Fibroblast of lung (primary cell): Measurements from ENCODE around the gene CCDC33. TPM values are rescaled to one million over a fixed set of nuclear protein-coding genes. Genes with fewer than 3 reads are reported as not detected.

Source experiments
- DNase-seq, 2 donors: peaks; one replicate each; pipeline versions ENCODE4 v3.0.0 to v3.0.0-alpha.2; 2010; ENCODE audit warnings: low read depth in 2 of 2
- H2AFZ ChIP-seq: 2 replicates; pipeline ENCODE4 v1.5.1; 2012; ENCODE audit warnings: low read length, control low read depth, inconsistent platforms
- H3K27ac ChIP-seq: 2 replicates; pipeline ENCODE4 v1.5.1; 2011; ENCODE audit warnings: low read length, control low read depth; ENCODE audit not compliant: insufficient read depth
- H3K27me3 ChIP-seq: 2 replicates; pipeline ENCODE4 v1.5.1; 2011; ENCODE audit warnings: mild to moderate bottlenecking, low read length; ENCODE audit not compliant: control insufficient read depth, insufficient read depth
- H3K36me3 ChIP-seq: 2 replicates; pipeline ENCODE4 v1.5.1; 2011; ENCODE audit warnings: low read length; ENCODE audit not compliant: control insufficient read depth, insufficient read depth
- H3K4me1 ChIP-seq: 2 replicates; pipeline ENCODE4 v1.5.1; 2011; ENCODE audit warnings: low read length; ENCODE audit not compliant: control insufficient read depth, insufficient read depth; ENCODE audit errors: extremely low read depth
- H3K4me2 ChIP-seq: 2 replicates; pipeline ENCODE4 v1.5.1; 2011; ENCODE audit warnings: low read length, control low read depth; ENCODE audit not compliant: insufficient read depth; ENCODE audit errors: extremely low read depth
- H3K4me3 ChIP-seq, 4 experiments: fragments of 200-600 bp in 1 of 4; sonication (generic) in 1 of 4; replicated peaks in 1 of 4; 2 replicates each; pipeline ENCODE4 v1.5.1; 2011 to 2016; ENCODE audit warnings: low read length in 4 of 4, low read depth in 3 of 4, mild to moderate bottlenecking in 3 of 4, control low read depth in 2 of 4, inconsistent platforms in 1 of 4, mixed read lengths in 1 of 4; ENCODE audit not compliant: insufficient read depth in 1 of 4; ENCODE audit errors: control extremely low read depth in 1 of 4
- H3K79me2 ChIP-seq: 2 replicates; pipeline ENCODE4 v1.5.1; 2012; ENCODE audit warnings: mild to moderate bottlenecking, low read length, inconsistent platforms; ENCODE audit not compliant: control insufficient read depth, insufficient read depth
- H3K9ac ChIP-seq: 2 replicates; pipeline ENCODE4 v1.5.1; 2011; ENCODE audit warnings: mild to moderate bottlenecking, low read length, control low read depth; ENCODE audit not compliant: insufficient read depth
- H3K9me3 ChIP-seq: 2 replicates; pipeline ENCODE4 v1.5.1; 2012; ENCODE audit warnings: low read depth, low read length; ENCODE audit not compliant: control insufficient read depth, insufficient read depth
- H4K20me1 ChIP-seq: 2 replicates; pipeline ENCODE4 v1.5.1; 2011; ENCODE audit warnings: low read length; ENCODE audit not compliant: control insufficient read depth, insufficient read depth; ENCODE audit errors: extremely low read depth
- CTCF ChIP-seq, 2 donors: IDR thresholded peaks in 1 of 2; conservative IDR thresholded peaks in 1 of 2; 1 replicate in 1 of 2; 2 replicates in 1 of 2; pipeline ENCODE4 v1.5.1; 2011 to 2012; ENCODE audit warnings: low read length in 2 of 2, control low read depth in 1 of 2, inconsistent platforms in 1 of 2, low read depth in 1 of 2, mild to moderate bottlenecking in 1 of 2
- EZH2 ChIP-seq: IDR thresholded peaks from 2 replicates; pipeline ENCODE4 v1.5.1; 2012; ENCODE audit warnings: low read length, control low read depth, mild to moderate bottlenecking; ENCODE audit errors: missing control alignments
- polyA plus RNA-seq, 2 donors: library from polyadenylated mRNA; depleted of rRNA in 1 of 2; stranded (reverse) in 1 of 2; unstranded in 1 of 2; fragments of >200 nt; gene quantifications; 2 replicates each; pipeline ENCODE4 v1.2.1, GENCODE V29; 2011 to 2012; ENCODE audit warnings: missing spikeins in 1 of 2
- total RNA-seq: library from RNA; depleted of rRNA; stranded (reverse); fragments of >200 nt; gene quantifications from 2 replicates; pipeline ENCODE4 v1.2.1, GENCODE V29; 2014

Gene CCDC33
- total and polyA plus RNA-seq, 2 donors (not counting 1 experiment from before 2014, with no cell fraction given), result not detected

DNA sequence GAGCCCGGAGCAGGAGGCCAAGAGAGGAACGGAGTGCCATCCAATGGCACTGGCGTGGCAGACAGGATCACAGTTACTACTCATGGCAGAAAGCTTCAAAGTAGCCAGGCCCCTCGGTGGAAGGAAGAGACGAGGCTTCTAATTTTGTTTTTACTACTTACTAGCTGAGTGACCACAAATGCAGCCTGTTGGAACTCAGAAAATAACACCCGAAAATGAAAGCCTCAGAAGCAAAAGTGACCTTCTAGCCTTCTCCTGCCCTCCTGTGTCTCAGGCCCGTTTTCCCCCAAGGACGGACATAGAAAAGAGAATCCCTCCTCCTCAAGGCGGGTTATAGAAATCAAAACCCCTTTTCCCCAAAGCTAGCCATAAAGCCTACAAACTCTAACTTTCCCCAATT lies 23.6 kb upstream of the CCDC33 start:
- H4K20me1 ChIP-seq, result no peaks in the 10 kb centered on the region
- H3K4me1 ChIP-seq, result no peaks in the 10 kb centered on the region
- H3K4me2 ChIP-seq, result no peak overlapping the region
- no peaks in the 10 kb centered on the region for H3K36me3 ChIP-seq
- no peak overlapping the region for H3K27ac ChIP-seq
- H3K79me2 ChIP-seq, result no peaks in the 10 kb centered on the region
- H3K9me3 ChIP-seq, result no peaks in the 10 kb centered on the region
- H3K4me3 ChIP-seq, result no peak overlapping the region
- TF ChIP-seq EZH2 (no peak), CTCF (conservative IDR thresholded peaks at IDR 0.05 in 1 of 2, IDR thresholded peaks at IDR 0.05 in 1 of 2; ENCODE audit: low read depth in 1 of 2, low read length in 2 of 2) (no peak)
- no peak for DNase-seq
- H2AFZ ChIP-seq, result no peak overlapping the region
- H3K9ac ChIP-seq, result no peak overlapping the region
- H3K27me3 ChIP-seq, result peaks cover 5% of the 10 kb centered on the region

- TF ChIP-seq CTCF (conservative IDR thresholded peaks at IDR 0.05 in 1 of 2, IDR thresholded peaks at IDR 0.05 in 1 of 2; ENCODE audit: low read depth in 1 of 2, low read length in 2 of 2) (no peak), EZH2 (no peak)
- H3K27ac ChIP-seq, result no peak overlapping the region
- no peaks in the 10 kb centered on the region for H3K36me3 ChIP-seq
- H3K9ac ChIP-seq, result no peak overlapping the region
- H2AFZ ChIP-seq, result no peak overlapping the region
- no peak overlapping the region for H3K4me2 ChIP-seq
- H3K4me3 ChIP-seq, result no peak overlapping the region
- H3K9me3 ChIP-seq, result no peaks in the 10 kb centered on the region
- H3K79me2 ChIP-seq, result no peaks in the 10 kb centered on the region
- H3K4me1 ChIP-seq, result no peaks in the 10 kb centered on the region
- H4K20me1 ChIP-seq, result no peaks in the 10 kb centered on the region
- DNase-seq, result no peak
- peaks cover 4% of the 10 kb centered on the region for H3K27me3 ChIP-seq
Measured at GRCh38 chr15:74213858-74214284, 22.3 kb upstream of the CCDC33 start.

DNA sequence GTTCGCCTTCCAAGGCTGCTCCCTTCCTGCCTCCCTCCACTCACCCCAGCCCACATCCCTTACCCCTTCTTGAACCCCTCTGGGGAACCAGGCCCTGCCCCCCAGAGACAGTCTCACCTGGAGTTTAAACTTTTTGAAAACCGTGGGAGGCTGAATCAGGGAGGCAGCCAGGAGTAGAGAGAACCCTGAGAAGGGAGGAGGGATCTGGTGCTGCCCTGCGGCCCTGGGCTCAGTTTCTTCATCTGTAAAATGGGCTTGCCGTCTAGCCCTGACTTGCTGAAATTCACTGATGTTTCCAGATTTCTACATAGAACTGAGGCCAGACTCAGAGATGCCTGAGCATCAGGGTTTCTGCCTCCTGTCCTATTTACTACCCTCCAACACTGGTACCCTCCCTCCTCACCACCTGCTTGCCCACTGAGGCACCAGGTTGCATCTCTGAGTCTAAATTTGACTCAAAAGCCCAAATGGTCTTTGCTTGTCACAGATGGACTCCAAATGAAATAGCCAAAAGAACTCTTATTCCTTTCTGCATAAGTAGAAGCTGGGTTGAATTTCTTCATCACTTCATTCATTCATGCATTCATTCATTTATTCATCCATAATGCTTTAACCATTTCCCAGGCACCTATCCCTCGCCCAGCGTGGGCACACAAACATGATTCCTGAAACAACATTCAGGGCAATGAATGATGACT lies 21.7 kb upstream of the CCDC33 start:
- H3K9ac ChIP-seq, result no peak overlapping the region
- TF ChIP-seq CTCF (conservative IDR thresholded peaks at IDR 0.05 in 1 of 2, IDR thresholded peaks at IDR 0.05 in 1 of 2; ENCODE audit: low read depth in 1 of 2, low read length in 2 of 2), result no peak
- no peak for TF ChIP-seq EZH2
- H3K27me3 ChIP-seq, result peaks cover 4% of the 10 kb centered on the region
- no peaks in the 10 kb centered on the region for H3K4me1 ChIP-seq
- no peak overlapping the region for H2AFZ ChIP-seq
- no peak overlapping the region for H3K27ac ChIP-seq
- H3K36me3 ChIP-seq, result no peaks in the 10 kb centered on the region
- no peaks in the 10 kb centered on the region for H3K9me3 ChIP-seq
- H3K79me2 ChIP-seq, result no peaks in the 10 kb centered on the region
- H4K20me1 ChIP-seq, result no peaks in the 10 kb centered on the region
- no peak overlapping the region for H3K4me2 ChIP-seq
- H3K4me3 ChIP-seq, result no peak overlapping the region
- no peak for DNase-seq
